Measurements from ENCODE around the gene PLA2G2C.

The PLA2G2C gene

GRCh38 chr1:20182415-20182814, 3.9 kb downstream of the PLA2G2C start:
- no peaks in the 10 kb centered on the region for H3K9me3 ChIP-seq (ENCODE audit: control insufficient read depth in 1 of 2, low read length in 2 of 2)
- peaks cover under 1 to 8% of the 10 kb centered on the region in 2 donors for H3K4me1 ChIP-seq (ENCODE audit: control insufficient read depth in 1 of 2, insufficient read depth in 2 of 2, low read length in 2 of 2)
- no peaks in the 10 kb centered on the region for H3K36me3 ChIP-seq (ENCODE audit: control insufficient read depth in 1 of 2, insufficient read depth in 2 of 2, low read length in 2 of 2)
- H3K4me3 ChIP-seq (ENCODE audit: low read depth in 1 of 2, low read length in 2 of 2): no peak overlapping the region
- no peak overlapping the region for H3K27ac ChIP-seq (ENCODE audit: low read length)
- H3K27me3 ChIP-seq (ENCODE audit: low read depth, low read length): no peaks in the 10 kb centered on the region

- peaks cover 0 to 5% of the 10 kb centered on the region in 2 donors for H3K4me1 ChIP-seq (ENCODE audit: control insufficient read depth in 1 of 2, insufficient read depth in 2 of 2, low read length in 2 of 2)
- no peaks in the 10 kb centered on the region for H3K27me3 ChIP-seq (ENCODE audit: low read depth, low read length)
- H3K9me3 ChIP-seq (ENCODE audit: control insufficient read depth in 1 of 2, low read length in 2 of 2): no peaks in the 10 kb centered on the region
- no peaks in the 10 kb centered on the region for H3K36me3 ChIP-seq (ENCODE audit: control insufficient read depth in 1 of 2, insufficient read depth in 2 of 2, low read length in 2 of 2)
- no peak overlapping the region for H3K27ac ChIP-seq (ENCODE audit: low read length)
- H3K4me3 ChIP-seq (ENCODE audit: low read depth in 1 of 2, low read length in 2 of 2): no peak overlapping the region
Measured at GRCh38 chr1:20180844-20181207, 5.5 kb downstream of the PLA2G2C start.

DNA sequence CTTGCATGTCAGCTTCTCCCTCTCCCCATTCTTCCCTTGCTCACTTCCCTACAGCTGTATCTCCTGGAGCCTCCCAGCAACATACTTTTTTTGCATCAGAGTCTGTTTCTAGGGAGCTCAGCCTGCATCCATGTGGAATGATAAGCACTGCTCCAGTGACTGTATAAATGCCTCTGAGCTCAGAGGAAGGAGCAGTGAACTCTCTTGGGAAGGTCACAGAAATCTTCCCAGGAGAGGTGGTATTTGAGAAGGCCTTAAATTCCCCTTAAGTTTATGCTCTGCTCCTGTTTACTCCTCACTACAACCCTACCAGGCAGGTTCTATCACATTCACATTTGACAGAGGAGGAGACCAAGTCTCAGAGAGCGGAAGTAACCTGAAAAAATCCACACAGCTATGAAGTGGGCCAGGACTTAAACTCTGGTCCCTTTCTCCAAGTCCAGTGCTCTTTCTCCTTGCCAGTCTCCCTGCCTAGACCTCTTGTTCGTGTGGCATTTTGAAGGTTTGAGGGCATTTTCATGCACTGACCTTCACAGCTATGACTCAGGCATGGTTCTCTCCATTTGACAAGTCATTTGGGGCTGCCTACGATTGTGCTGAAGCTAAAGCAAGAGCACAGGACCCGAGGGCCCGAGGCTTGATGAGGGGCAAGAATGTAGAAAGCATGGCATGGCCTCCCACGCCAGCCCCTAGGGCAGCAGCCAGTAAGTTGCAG, 6.0 kb downstream of the PLA2G2C start:
- H3K9me3 ChIP-seq (ENCODE audit: control insufficient read depth in 1 of 2, low read length in 2 of 2): no peaks in the 10 kb centered on the region
- H3K36me3 ChIP-seq (ENCODE audit: control insufficient read depth in 1 of 2, insufficient read depth in 2 of 2, low read length in 2 of 2): no peaks in the 10 kb centered on the region
- peaks cover 0 to 5% of the 10 kb centered on the region in 2 donors for H3K4me1 ChIP-seq (ENCODE audit: control insufficient read depth in 1 of 2, insufficient read depth in 2 of 2, low read length in 2 of 2)
- H3K4me3 ChIP-seq (ENCODE audit: low read depth in 1 of 2, low read length in 2 of 2): no peak overlapping the region
- no peaks in the 10 kb centered on the region for H3K27me3 ChIP-seq (ENCODE audit: low read depth, low read length)
- no peak overlapping the region for H3K27ac ChIP-seq (ENCODE audit: low read length)

GRCh38 chr1:20179371-20180128, 6.8 kb downstream of the PLA2G2C start:
- H3K4me1 ChIP-seq (ENCODE audit: control insufficient read depth in 1 of 2, insufficient read depth in 2 of 2, low read length in 2 of 2): peaks cover 0 to 5% of the 10 kb centered on the region in 2 donors
- no peaks in the 10 kb centered on the region for H3K9me3 ChIP-seq (ENCODE audit: control insufficient read depth in 1 of 2, low read length in 2 of 2)
- no peaks in the 10 kb centered on the region for H3K27me3 ChIP-seq (ENCODE audit: low read depth, low read length)
- peak overlapping the region; percentile 57 for H3K27ac ChIP-seq (ENCODE audit: low read length)
- H3K36me3 ChIP-seq (ENCODE audit: control insufficient read depth in 1 of 2, insufficient read depth in 2 of 2, low read length in 2 of 2): no peaks in the 10 kb centered on the region
- no peak overlapping the region for H3K4me3 ChIP-seq (ENCODE audit: low read depth in 1 of 2, low read length in 2 of 2)

DNA sequence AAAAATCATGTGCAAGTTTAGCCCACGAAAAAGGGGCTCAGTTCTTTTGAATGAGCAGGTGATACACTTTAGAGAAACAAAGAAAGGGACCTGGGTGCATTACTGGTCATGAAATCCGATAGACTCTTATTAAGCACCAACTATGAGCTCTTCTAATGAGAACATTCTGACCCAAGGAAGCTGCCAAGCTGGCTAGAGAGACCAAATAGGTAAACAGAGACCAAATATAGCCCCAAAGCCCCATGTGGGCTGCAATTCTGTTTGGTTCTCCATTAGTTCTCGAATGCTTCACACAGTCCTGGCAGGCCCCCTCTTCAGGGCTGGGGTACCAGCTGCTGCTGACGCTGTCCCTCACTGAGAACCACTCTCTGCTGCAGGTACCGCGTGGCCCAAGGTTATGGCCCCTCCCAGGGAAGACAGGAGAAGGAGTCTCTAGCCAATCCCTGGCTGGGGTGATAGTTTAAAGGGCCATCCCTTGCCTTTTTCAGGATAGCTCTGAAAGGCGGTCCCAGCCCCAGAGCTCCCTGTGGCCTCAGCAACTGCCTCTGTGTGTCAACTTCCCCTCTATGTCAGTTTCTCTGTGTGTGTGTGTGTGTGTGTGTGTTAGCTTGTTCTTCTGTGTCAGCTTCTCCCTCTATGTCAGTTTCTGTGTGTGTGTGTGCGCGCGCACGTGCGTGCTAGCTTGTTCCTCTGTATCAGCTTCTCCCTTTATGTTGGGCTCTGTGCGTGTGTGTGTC, 7.5 kb downstream of the PLA2G2C start:
- Histone ChIP-seq H3K27me3 (ENCODE audit: low read depth, low read length) (no peaks in the 10 kb centered on the region), H3K9me3 (ENCODE audit: control insufficient read depth in 1 of 2, low read length in 2 of 2) (no peaks in the 10 kb centered on the region), H3K4me3 (ENCODE audit: low read depth in 1 of 2, low read length in 2 of 2) (no peak overlapping the region), H3K27ac (ENCODE audit: low read length) (peak overlapping the region; percentile 57), H3K4me1 (ENCODE audit: control insufficient read depth in 1 of 2, insufficient read depth in 2 of 2, low read length in 2 of 2) (peaks cover 0 to 5% of the 10 kb centered on the region in 2 donors), H3K36me3 (ENCODE audit: control insufficient read depth in 1 of 2, insufficient read depth in 2 of 2, low read length in 2 of 2) (no peaks in the 10 kb centered on the region)

DNA sequence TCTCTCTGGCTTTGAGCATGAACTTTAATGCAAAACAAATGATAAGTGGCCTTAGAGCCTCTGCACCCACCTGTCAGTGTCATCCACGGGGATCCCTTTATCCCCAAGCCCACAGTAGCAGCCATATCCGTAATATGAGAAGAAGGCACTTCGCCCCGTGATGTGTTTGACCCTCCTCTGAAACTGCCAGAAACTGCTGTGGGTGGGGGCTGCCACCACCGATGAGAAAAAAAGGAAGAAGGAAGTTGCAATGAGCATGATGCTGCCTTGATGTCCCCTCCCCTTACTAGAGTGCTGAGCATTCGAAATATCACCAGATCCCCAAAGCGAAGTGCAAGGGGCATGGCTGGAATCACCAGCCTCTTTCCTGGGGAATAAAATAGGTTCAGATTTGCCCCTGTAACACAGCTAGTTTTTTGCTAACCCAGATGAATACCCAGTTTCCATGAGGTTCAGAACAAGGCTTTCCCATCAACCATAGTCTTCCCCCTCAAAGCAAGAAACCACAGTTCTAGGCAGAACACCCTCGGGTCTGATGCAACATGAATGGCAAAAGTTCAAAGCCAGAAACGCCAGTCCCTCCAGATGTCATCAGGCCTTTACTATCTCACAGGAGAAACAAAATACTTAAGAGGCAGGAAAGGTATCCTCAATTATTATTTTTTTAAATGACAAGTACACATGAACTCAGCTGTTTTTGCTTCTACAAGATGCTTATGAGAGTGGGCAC, 11.2 kb downstream of the PLA2G2C start:
- Histone ChIP-seq H3K4me3 (ENCODE audit: low read depth in 1 of 2, low read length in 2 of 2) (no peak overlapping the region), H3K27me3 (ENCODE audit: low read depth, low read length) (no peaks in the 10 kb centered on the region), H3K9me3 (ENCODE audit: control insufficient read depth in 1 of 2, low read length in 2 of 2) (no peaks in the 10 kb centered on the region), H3K36me3 (ENCODE audit: control insufficient read depth in 1 of 2, insufficient read depth in 2 of 2, low read length in 2 of 2) (no peaks in the 10 kb centered on the region), H3K4me1 (ENCODE audit: control insufficient read depth in 1 of 2, insufficient read depth in 2 of 2, low read length in 2 of 2) (no peaks in the 10 kb centered on the region), H3K27ac (ENCODE audit: low read length) (no peak overlapping the region)

DNA sequence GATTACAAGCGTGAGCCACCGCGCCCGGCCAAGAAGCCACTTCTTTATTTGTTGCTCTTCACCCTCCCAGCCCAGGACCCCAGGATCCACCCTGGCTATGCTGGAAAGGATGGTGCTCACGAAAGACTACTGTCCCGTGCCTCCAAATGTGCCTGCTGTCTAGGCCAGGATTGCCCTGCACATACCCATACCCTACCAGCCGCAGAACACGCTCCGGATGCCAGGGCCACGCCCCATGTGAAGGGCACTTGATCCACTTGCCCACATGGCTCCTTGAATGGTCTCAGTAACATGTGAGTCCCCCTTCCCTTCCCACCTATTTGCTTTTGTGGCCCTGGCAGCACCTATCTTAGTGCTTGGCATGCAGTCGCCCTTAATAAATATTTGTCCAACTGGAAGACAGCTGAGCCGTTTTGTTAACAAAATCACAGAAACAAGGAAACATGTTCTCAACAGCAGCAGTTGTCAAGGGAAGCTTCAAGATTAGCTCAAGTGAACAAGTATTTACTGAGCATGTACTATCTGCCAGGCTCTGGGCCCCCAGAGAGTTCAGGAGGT, 14.2 kb downstream of the PLA2G2C start:
- no peaks in the 10 kb centered on the region for H3K9me3 ChIP-seq (ENCODE audit: control insufficient read depth in 1 of 2, low read length in 2 of 2)
- H3K27ac ChIP-seq (ENCODE audit: low read length): no peak overlapping the region
- H3K27me3 ChIP-seq (ENCODE audit: low read depth, low read length): no peaks in the 10 kb centered on the region
- no peaks in the 10 kb centered on the region for H3K36me3 ChIP-seq (ENCODE audit: control insufficient read depth in 1 of 2, insufficient read depth in 2 of 2, low read length in 2 of 2)
- no peaks in the 10 kb centered on the region for H3K4me1 ChIP-seq (ENCODE audit: control insufficient read depth in 1 of 2, insufficient read depth in 2 of 2, low read length in 2 of 2)
- no peak overlapping the region for H3K4me3 ChIP-seq (ENCODE audit: low read depth in 1 of 2, low read length in 2 of 2)

- Histone ChIP-seq H3K4me3 (ENCODE audit: low read depth in 1 of 2, low read length in 2 of 2) (no peak overlapping the region), H3K27me3 (ENCODE audit: low read depth, low read length) (no peaks in the 10 kb centered on the region), H3K4me1 (ENCODE audit: control insufficient read depth in 1 of 2, insufficient read depth in 2 of 2, low read length in 2 of 2) (peaks cover 0 to 13% of the 10 kb centered on the region in 2 donors), H3K36me3 (ENCODE audit: control insufficient read depth in 1 of 2, insufficient read depth in 2 of 2, low read length in 2 of 2) (no peaks in the 10 kb centered on the region), H3K27ac (ENCODE audit: low read length) (no peak overlapping the region), H3K9me3 (ENCODE audit: control insufficient read depth in 1 of 2, low read length in 2 of 2) (no peaks in the 10 kb centered on the region)
Measured at GRCh38 chr1:20169932-20170331, 16.4 kb downstream of the PLA2G2C start.

GRCh38 chr1:20168564-20169491, 17.5 kb downstream of the PLA2G2C start:
- no peaks in the 10 kb centered on the region for H3K9me3 ChIP-seq (ENCODE audit: control insufficient read depth in 1 of 2, low read length in 2 of 2)
- H3K27ac ChIP-seq (ENCODE audit: low read length): no peak overlapping the region
- no peaks in the 10 kb centered on the region for H3K36me3 ChIP-seq (ENCODE audit: control insufficient read depth in 1 of 2, insufficient read depth in 2 of 2, low read length in 2 of 2)
- no peak overlapping the region for H3K4me3 ChIP-seq (ENCODE audit: low read depth in 1 of 2, low read length in 2 of 2)
- peaks cover 0 to 13% of the 10 kb centered on the region in 2 donors for H3K4me1 ChIP-seq (ENCODE audit: control insufficient read depth in 1 of 2, insufficient read depth in 2 of 2, low read length in 2 of 2)
- no peaks in the 10 kb centered on the region for H3K27me3 ChIP-seq (ENCODE audit: low read depth, low read length)

GRCh38 chr1:20167126-20167525, 19.2 kb downstream of the PLA2G2C start:
- Histone ChIP-seq H3K36me3 (ENCODE audit: control insufficient read depth in 1 of 2, insufficient read depth in 2 of 2, low read length in 2 of 2) (no peaks in the 10 kb centered on the region), H3K4me1 (ENCODE audit: control insufficient read depth in 1 of 2, insufficient read depth in 2 of 2, low read length in 2 of 2) (peaks cover 0 to 13% of the 10 kb centered on the region in 2 donors), H3K27ac (ENCODE audit: low read length) (no peak overlapping the region)

More at GRCh38 chr1:20167126-20167525, 19.2 kb downstream of the PLA2G2C start:
- Histone ChIP-seq H3K27me3 (ENCODE audit: low read depth, low read length) (no peaks in the 10 kb centered on the region), H3K4me3 (ENCODE audit: low read depth in 1 of 2, low read length in 2 of 2) (no peak overlapping the region), H3K9me3 (ENCODE audit: control insufficient read depth in 1 of 2, low read length in 2 of 2) (no peaks in the 10 kb centered on the region)

Measured in muscle layer of duodenum (tissue), 2 donors.